Endothelial cell of umbilical vein (primary cell): ENCODE results near the gene SLC25A26. TPM values are rescaled to one million over a fixed set of nuclear protein-coding genes. Genes with fewer than 3 reads are reported as not detected.

Source experiments
- BruUV-seq: library from RNA; stranded (reverse); fragments of 400-500 nt; replicated peaks from 2 replicates; lab custom pipeline; 2021; lab: Mats Ljungman, UMichigan
- CTCF ChIA-PET: fragments of 300-600, 350-600 bp; sonication (Branson Sonifier 250); formaldehyde crosslinking; loops from one replicate; lab custom pipeline; 2021; ENCODE audit warnings: antibody characterized with exemption, inconsistent platforms; lab: Charles Lee
- POLR2A ChIA-PET: fragments of 300-600, 350-600 bp; sonication (Branson Sonifier 250); formaldehyde crosslinking; loops from one replicate; lab custom pipeline; 2021; ENCODE audit warnings: antibody characterized with exemption, inconsistent platforms; lab: Charles Lee
- DNase-seq: peaks from one replicate; pipeline ENCODE4 v3.0.0-alpha.2; 2011; ENCODE audit warnings: low read depth, low spot score
- FAIRE-seq: peaks from 2 replicates; lab custom pipeline; 2011; peaks lifted over from hg19 to GRCh38; lab: Jason Lieb, UNC
- H2AFZ ChIP-seq: 2 replicates; pipeline ENCODE4 v1.6.0; 2012; ENCODE audit warnings: low read depth, low read length, control low read depth, inconsistent platforms
- H3K27ac ChIP-seq: 2 replicates; pipeline ENCODE4 v1.5.1; 2011; ENCODE audit warnings: low read depth, mild to moderate bottlenecking, control low read depth, low read length, moderate library complexity; ENCODE audit not compliant: insufficient read depth
- H3K27me3 ChIP-seq, 2 experiments: 2 replicates each; pipeline versions ENCODE4 v1.6.0 to v1.6.1; 2011; ENCODE audit warnings: low read length in 2 of 2, mixed read lengths in 1 of 2; ENCODE audit not compliant: control insufficient read depth in 2 of 2, insufficient read depth in 2 of 2
- H3K36me3 ChIP-seq, 2 experiments: 2 replicates in 1 of 2; 3 replicates in 1 of 2; pipeline ENCODE4 v1.5.1; 2011; ENCODE audit warnings: low read length in 2 of 2, mild to moderate bottlenecking in 1 of 2, moderate library complexity in 1 of 2; ENCODE audit not compliant: control insufficient read depth in 2 of 2, insufficient read depth in 2 of 2; ENCODE audit errors: extremely low read depth in 1 of 2
- H3K4me1 ChIP-seq: 3 replicates; pipeline ENCODE4 v1.5.1; 2011; ENCODE audit warnings: mild to moderate bottlenecking, low read length; ENCODE audit not compliant: control insufficient read depth, insufficient read depth; ENCODE audit errors: extremely low read depth
- H3K4me2 ChIP-seq: 2 replicates; pipeline ENCODE4 v1.6.1; 2011; ENCODE audit warnings: low read length, control low read depth, mixed read lengths; ENCODE audit not compliant: insufficient read depth
- H3K4me3 ChIP-seq, 3 experiments: fragments of 200-600 bp in 1 of 3; sonication (generic), shearing (Covaris generic) in 1 of 3; replicated peaks in 1 of 3; 2 replicates each; pipeline ENCODE4 v1.5.1; 2011 to 2016; ENCODE audit warnings: control low read depth in 3 of 3, low read length in 3 of 3, mild to moderate bottlenecking in 2 of 3, inconsistent platforms in 1 of 3, low read depth in 1 of 3, moderate library complexity in 1 of 3; ENCODE audit not compliant: insufficient read depth in 1 of 3
- H3K79me2 ChIP-seq: 2 replicates; pipeline ENCODE4 v1.6.0; 2012; ENCODE audit warnings: low read length, inconsistent platforms; ENCODE audit not compliant: control insufficient read depth, insufficient read depth
- H3K9ac ChIP-seq: replicated peaks from 2 replicates; pipeline ENCODE3; 2011; ENCODE audit warnings: low read length, control low read depth; ENCODE audit not compliant: insufficient read depth; ENCODE audit errors: extremely low read depth
- H3K9me1 ChIP-seq: replicated peaks from 3 replicates; pipeline ENCODE4 v1.6.0; 2011; ENCODE audit warnings: mild to moderate bottlenecking, low read length; ENCODE audit not compliant: control insufficient read depth, insufficient read depth; ENCODE audit errors: extremely low read depth
- H3K9me3 ChIP-seq: replicated peaks from 2 replicates; pipeline ENCODE4 v1.5.1; 2012; ENCODE audit warnings: low read length, inconsistent platforms; ENCODE audit not compliant: control insufficient read depth, insufficient read depth
- H4K20me1 ChIP-seq: replicated peaks from 2 replicates; pipeline ENCODE3; 2011; ENCODE audit warnings: mild to moderate bottlenecking, low read length; ENCODE audit not compliant: control insufficient read depth, insufficient read depth; ENCODE audit errors: extremely low read depth
- CTCF ChIP-seq, 2 donors: IDR thresholded peaks; 1 replicate in 1 of 2; 2 replicates in 1 of 2; pipeline ENCODE4 v1.5.1; 2011; ENCODE audit warnings: low read length in 2 of 2, mild to moderate bottlenecking in 2 of 2, moderate library complexity in 2 of 2, control low read depth in 1 of 2, inconsistent platforms in 1 of 2, low read depth in 1 of 2; ENCODE audit not compliant: insufficient read depth in 1 of 2; ENCODE audit errors: extremely low read depth in 1 of 2
- EZH2 ChIP-seq: IDR thresholded peaks from 2 replicates; pipeline ENCODE4 v1.6.1; 2012; ENCODE audit warnings: borderline replicate concordance, low read depth, mild to moderate bottlenecking, moderate library complexity, low read length, inconsistent platforms; ENCODE audit not compliant: severe bottlenecking
- FOS ChIP-seq: IDR thresholded peaks from 2 replicates; pipeline ENCODE4 v1.6.1; 2011; ENCODE audit warnings: mild to moderate bottlenecking, low read length, moderate library complexity, borderline replicate concordance; ENCODE audit not compliant: insufficient read depth
- GATA2 ChIP-seq: IDR thresholded peaks from 2 replicates; pipeline ENCODE4 v1.7.0; 2011; ENCODE audit warnings: low read depth, mild to moderate bottlenecking, moderate library complexity, mixed read lengths, low read length; ENCODE audit not compliant: insufficient read length, insufficient read depth
- JUN ChIP-seq: IDR thresholded peaks from 2 replicates; pipeline ENCODE4 v1.6.1; 2011; ENCODE audit warnings: borderline replicate concordance, low read depth; ENCODE audit not compliant: insufficient read length, insufficient read depth
- MAX ChIP-seq: IDR thresholded peaks from 2 replicates; pipeline ENCODE4 v1.6.1; 2011; ENCODE audit not compliant: insufficient read depth, insufficient read length
- MYC ChIP-seq: IDR thresholded peaks from one replicate; pipeline ENCODE4 v1.6.1; 2011; ENCODE audit warnings: mild to moderate bottlenecking, low read depth, low read length
- POLR2A ChIP-seq: IDR thresholded peaks from 2 replicates; pipeline ENCODE4 v1.6.1; 2012; ENCODE audit warnings: low read depth, mild to moderate bottlenecking, control low read depth, low read length
- POLR2AphosphoS5 ChIP-seq: IDR thresholded peaks from 2 replicates; pipeline ENCODE4 v1.6.1; 2012; ENCODE audit warnings: low read depth, mild to moderate bottlenecking, control low read depth, low read length, moderate library complexity; ENCODE audit not compliant: insufficient read depth
- dilution Hi-C: fragments of 300-500 bp; cut with MboI; formaldehyde crosslinking; loops from one replicate; pipeline ENCODE4 v1.15.0; 2019; ENCODE audit warnings: low sequenced_read_pairs; ENCODE audit not compliant: extremely low pct_ligation_motif_present
- intact Hi-C: fragments of 100-400 bp; cut with micrococcal nuclease; formaldehyde crosslinking; loops from one replicate; pipeline ENCODE4 v1.10.0; 2022
- polyA plus RNA-seq, 4 experiments: library from polyadenylated mRNA; depleted of rRNA in 3 of 4; stranded (reverse) in 3 of 4; unstranded in 1 of 4; fragments of >200 nt; gene quantifications; 2 replicates each; pipeline versions ENCODE4 v1.2.1 to v1.2.3, GENCODE V29; 2011 to 2012; ENCODE audit warnings: missing spikeins in 1 of 4
- total RNA-seq: library from RNA; stranded (reverse); gene quantifications from 2 replicates; pipeline ENCODE4 v1.2.3, GENCODE V29; 2021

The SLC25A26 gene
- total and polyA plus RNA-seq, 2 donors (not counting 3 experiments of a cell fraction or from before 2014, with no cell fraction given), result 11.8 to 23.5 TPM

GRCh38 chr3:66404903-66405700, 184.3 kb downstream of the SLC25A26 start:
- H3K9me1 ChIP-seq, result no peaks in the 10 kb centered on the region
- H4K20me1 ChIP-seq, result no peaks in the 10 kb centered on the region
- CTCF ChIA-PET, result interaction anchor here (0.6 to 2.2 kb wide), 6 partner anchors 27 to 417 kb away, joined by 3 to 7 read pairs (median 4); no protein-coding TSS in a partner anchor
- no peak overlapping the region for H3K9ac ChIP-seq
- H3K27me3 ChIP-seq, result no peaks in the 10 kb centered on the region
- no TSS peak for BruUV-seq
- DNase-seq, result no peak
- POLR2A ChIA-PET, result no interaction called here
- H2AFZ ChIP-seq, result no peak overlapping the region
- intact Hi-C loops (loop anchor here (5.0 kb wide), 3 partner anchors 37 to 222 kb away; no protein-coding TSS in a partner anchor), dilution Hi-C loops (no loop called here)
- no peak overlapping the region for H3K27ac ChIP-seq
- no peak overlapping the region for H3K4me2 ChIP-seq
- peaks cover 9% of the 10 kb centered on the region for H3K4me1 ChIP-seq
- peaks cover 9 to 50% of the 10 kb centered on the region in 2 experiments for H3K36me3 ChIP-seq
- no peak for FAIRE-seq
- no peaks in the 10 kb centered on the region for H3K79me2 ChIP-seq
- H3K4me3 ChIP-seq, result no peak overlapping the region
- TF ChIP-seq CTCF (IDR thresholded peaks at IDR 0.05; ENCODE audit: extremely low read depth in 1 of 2, insufficient read depth in 1 of 2, low read depth in 1 of 2, low read length in 2 of 2) (no peak), POLR2A (no peak), EZH2 (no peak), FOS (no peak), POLR2AphosphoS5 (no peak), MAX (no peak), GATA2 (no peak), JUN (no peak), MYC (no peak)
- no peaks in the 10 kb centered on the region for H3K9me3 ChIP-seq
